HEK293 (cell line): ENCODE results near the gene ENGASE.

Experiments used
- CTCF ChIA-PET: fragments of 350-600 bp; formaldehyde crosslinking; extraction: SDS; loops from one replicate; lab custom pipeline; 2021; ENCODE audit warnings: antibody characterized with exemption; lab: Yijun Ruan, JAX
- POLR2A ChIA-PET: fragments of 300-600 bp; formaldehyde crosslinking; extraction: SDS; loops from one replicate; lab custom pipeline; 2020; ENCODE audit warnings: antibody characterized with exemption, inconsistent platforms; lab: Yijun Ruan, JAX
- H3K27ac ChIP-seq: fragments of 200-500 bp; sonication (Bioruptor generic); 2 replicates; pipeline ENCODE4 v1.5.1; 2014; ENCODE audit warnings: low read depth, low read length, control low read depth, inconsistent platforms; ENCODE audit errors: extremely low read depth
- H3K36me3 ChIP-seq, 2 experiments: fragments of 200-500 bp in 1 of 2; sonication (Bioruptor generic) in 1 of 2; 1 replicate in 1 of 2; 2 replicates in 1 of 2; pipeline ENCODE4 v1.5.1; 2014 to 2017; ENCODE audit warnings: inconsistent platforms in 2 of 2, low read length in 2 of 2; ENCODE audit not compliant: control insufficient read depth in 2 of 2, insufficient read depth in 1 of 2
- H3K4me1 ChIP-seq: fragments of 200-500 bp; sonication (Bioruptor generic); 2 replicates; pipeline ENCODE4 v1.5.1; 2014; ENCODE audit warnings: mild to moderate bottlenecking, low read length, inconsistent platforms; ENCODE audit not compliant: control insufficient read depth, insufficient read depth
- H3K4me3 ChIP-seq: 2 replicates; pipeline ENCODE4 v1.5.1; 2011; ENCODE audit warnings: low read depth, mild to moderate bottlenecking, control low read depth, low read length, moderate library complexity
- H3K9me3 ChIP-seq: fragments of 200-500 bp; sonication (Bioruptor generic); 2 replicates; pipeline ENCODE4 v1.5.1; 2014; ENCODE audit warnings: low read depth, low read length, inconsistent platforms; ENCODE audit not compliant: control insufficient read depth, insufficient read depth
- FEZF1 ChIP-seq: fragments of 450-650 bp; formaldehyde crosslinking; IDR thresholded peaks from 2 replicates; pipeline ENCODE4 v1.5.1; 2016; ENCODE audit warnings: missing biosample characterization, missing genetic modification characterization
- KLF10 ChIP-seq: fragments of 450-650 bp; IDR thresholded peaks from 2 replicates; pipeline ENCODE4 v1.5.1; 2018; ENCODE audit warnings: missing biosample characterization, mild to moderate bottlenecking, missing genetic modification characterization
- KLF9 ChIP-seq: fragments of 450-650 bp; formaldehyde crosslinking; IDR thresholded peaks from 2 replicates; pipeline ENCODE4 v1.5.1; 2016; ENCODE audit warnings: missing biosample characterization, missing genetic modification characterization, low read depth
- PATZ1 ChIP-seq: fragments of 450-650 bp; formaldehyde crosslinking; IDR thresholded peaks from 2 replicates; pipeline ENCODE4 v1.5.1; 2016; ENCODE audit warnings: missing biosample characterization, missing genetic modification characterization
- PRDM10 ChIP-seq: fragments of 450-650 bp; formaldehyde crosslinking; IDR thresholded peaks from 2 replicates; pipeline ENCODE4 v1.5.1; 2016; ENCODE audit warnings: missing biosample characterization, missing genetic modification characterization
- WT1 ChIP-seq: fragments of 450-650 bp; formaldehyde crosslinking; IDR thresholded peaks from 2 replicates; pipeline ENCODE4 v1.5.1; 2016; ENCODE audit warnings: missing biosample characterization, missing genetic modification characterization
- ZBTB49 ChIP-seq: fragments of 450-650 bp; formaldehyde crosslinking; IDR thresholded peaks from 2 replicates; pipeline ENCODE4 v1.5.1; 2016; ENCODE audit warnings: missing biosample characterization, missing genetic modification characterization, low read depth
- ZBTB8A ChIP-seq: fragments of 450-650 bp; formaldehyde crosslinking; IDR thresholded peaks from 2 replicates; pipeline ENCODE4 v1.5.1; 2016; ENCODE audit warnings: missing biosample characterization, missing genetic modification characterization
- ZIC2 ChIP-seq: fragments of 450-650 bp; formaldehyde crosslinking; IDR thresholded peaks from 2 replicates; pipeline ENCODE4 v1.5.1; 2016; ENCODE audit warnings: missing biosample characterization, missing genetic modification characterization
- ZNF140 ChIP-seq: fragments of 450-650 bp; formaldehyde crosslinking; IDR thresholded peaks from 2 replicates; pipeline ENCODE4 v1.5.1; 2016; ENCODE audit warnings: missing biosample characterization, missing genetic modification characterization
- ZNF174 ChIP-seq: fragments of 450-650 bp; formaldehyde crosslinking; IDR thresholded peaks from 2 replicates; pipeline ENCODE4 v1.5.0; 2017; ENCODE audit warnings: missing biosample characterization, mild to moderate bottlenecking, missing genetic modification characterization
- ZNF184 ChIP-seq: fragments of 450-650 bp; IDR thresholded peaks from 2 replicates; pipeline ENCODE4 v1.5.1; 2018; ENCODE audit warnings: missing biosample characterization, mild to moderate bottlenecking, missing genetic modification characterization
- ZNF223 ChIP-seq: fragments of 450-650 bp; formaldehyde crosslinking; IDR thresholded peaks from 2 replicates; pipeline ENCODE4 v1.5.1; 2016; ENCODE audit warnings: missing biosample characterization, missing genetic modification characterization
- ZNF280C ChIP-seq: fragments of 450-650 bp; formaldehyde crosslinking; IDR thresholded peaks from 2 replicates; pipeline ENCODE4 v1.5.1; 2016; ENCODE audit warnings: missing biosample characterization, missing genetic modification characterization
- ZNF311 ChIP-seq: fragments of 450-650 bp; formaldehyde crosslinking; IDR thresholded peaks from 2 replicates; pipeline ENCODE4 v1.5.1; 2017; ENCODE audit warnings: missing biosample characterization, missing genetic modification characterization, borderline replicate concordance
- ZNF416 ChIP-seq: fragments of 450-650 bp; formaldehyde crosslinking; IDR thresholded peaks from 2 replicates; pipeline ENCODE4 v1.5.1; 2016; ENCODE audit warnings: missing biosample characterization, missing genetic modification characterization
- ZNF488 ChIP-seq: fragments of 450-650 bp; formaldehyde crosslinking; IDR thresholded peaks from 2 replicates; pipeline ENCODE4 v1.5.1; 2016; ENCODE audit warnings: missing biosample characterization, missing genetic modification characterization
- ZNF629 ChIP-seq: fragments of 450-650 bp; formaldehyde crosslinking; IDR thresholded peaks from 2 replicates; pipeline ENCODE4 v1.5.1; 2017; ENCODE audit warnings: missing biosample characterization, missing genetic modification characterization
- ZNF692 ChIP-seq: fragments of 450-650 bp; formaldehyde crosslinking; IDR thresholded peaks from 2 replicates; pipeline ENCODE4 v1.5.1; 2016; ENCODE audit warnings: missing biosample characterization, missing genetic modification characterization
- ZSCAN18 ChIP-seq: fragments of 450-650 bp; formaldehyde crosslinking; IDR thresholded peaks from 2 replicates; pipeline ENCODE4 v1.5.1; 2016; ENCODE audit warnings: missing biosample characterization, missing genetic modification characterization

Gene ENGASE

GRCh38 chr17:79071161-79071740, 3.4 kb upstream of the ENGASE start:
- no peak overlapping the region for H3K4me3 ChIP-seq
- CTCF ChIA-PET = interaction anchor here (0.6 to 2.2 kb wide), 9 partner anchors 11 to 321 kb away, joined by 3 to 13 read pairs (median 4); no protein-coding TSS in a partner anchor
- H3K9me3 ChIP-seq = no peaks in the 10 kb centered on the region
- POLR2A ChIA-PET = interaction anchor here (0.7 kb wide), 1 partner anchor 30 kb away, joined by 8 read pairs; no protein-coding TSS in a partner anchor
- no peak overlapping the region for H3K27ac ChIP-seq
- no peaks in the 10 kb centered on the region; a peak in 1 of 3 replicates for H3K36me3 ChIP-seq
- TF ChIP-seq ZIC2 (tag by site-specific recombination) = no peak
- no peak for TF ChIP-seq ZNF174
- TF ChIP-seq FEZF1 = no peak
- TF ChIP-seq ZNF223 (tag by site-specific recombination) = no peak
- no peak for TF ChIP-seq ZNF416
- no peak for TF ChIP-seq ZNF184
- TF ChIP-seq ZNF488 (tag by site-specific recombination) = no peak
- no peak for TF ChIP-seq ZBTB8A (tag by site-specific recombination)
- no peak for TF ChIP-seq ZNF280C (tag by site-specific recombination)
- TF ChIP-seq ZNF692 (tag by site-specific recombination) = no peak
- no peak for TF ChIP-seq ZNF140 (tag by site-specific recombination)
- no peak for TF ChIP-seq KLF10 (tag by site-specific recombination)
- TF ChIP-seq ZNF629 (tag by site-specific recombination) = no peak
- TF ChIP-seq KLF9 = no peak
- no peak for TF ChIP-seq WT1 (tag by site-specific recombination)
- TF ChIP-seq ZSCAN18 (tag by site-specific recombination) = no peak
- no peak for TF ChIP-seq ZNF311 (tag by site-specific recombination)
- no peak for TF ChIP-seq ZBTB49
- no peak for TF ChIP-seq PATZ1 (tag by site-specific recombination)
- no peak for TF ChIP-seq PRDM10 (tag by site-specific recombination)
- H3K4me1 ChIP-seq = peaks cover 4% of the 10 kb centered on the region; the same call in 1 of the 2 replicates
